K562 (cell line): ENCODE results near the gene COL20A1. TPM values are rescaled to one million over a fixed set of nuclear protein-coding genes. Genes with fewer than 3 reads are reported as not detected.

Source experiments
- ASH1L ChIP-seq: fragments of 450-650 bp; IDR thresholded peaks from 2 replicates; pipeline ENCODE4 v1.6.1; 2018; ENCODE audit warnings: borderline replicate concordance, mild to moderate bottlenecking, low read depth; ENCODE audit not compliant: partially characterized antibody
- ATF7 ChIP-seq: fragments of 450-650 bp; IDR thresholded peaks from 2 replicates; pipeline ENCODE4 v1.7.1; 2014; ENCODE audit warnings: mild to moderate bottlenecking, moderate library complexity
- CREB1 ChIP-seq, 2 experiments: sonication (generic) in 1 of 2; formaldehyde crosslinking in 1 of 2; IDR thresholded peaks; 2 replicates each; pipeline versions ENCODE4 v1.6.1 to v1.8.0; 2012 to 2022; ENCODE audit warnings: inconsistent platforms in 1 of 2, mild to moderate bottlenecking in 1 of 2, missing genetic modification reagents in 1 of 2, moderate library complexity in 1 of 2
- E2F5 ChIP-seq: sonication (generic); formaldehyde crosslinking; IDR thresholded peaks from 2 replicates; pipeline ENCODE4 v1.8.0; 2022; ENCODE audit warnings: mild to moderate bottlenecking, missing genetic modification reagents
- E2F6 ChIP-seq, 2 experiments: IDR thresholded peaks; 2 replicates each; pipeline ENCODE4 v1.6.1; 2011; ENCODE audit warnings: borderline replicate concordance in 1 of 2, control low read depth in 1 of 2, low read depth in 1 of 2, low read length in 1 of 2, mild to moderate bottlenecking in 1 of 2, mixed read lengths in 1 of 2, moderate library complexity in 1 of 2; ENCODE audit not compliant: insufficient read depth in 1 of 2, insufficient read length in 1 of 2, poor library complexity in 1 of 2, severe bottlenecking in 1 of 2; ENCODE audit errors: extremely low read depth in 1 of 2
- FOXA1 ChIP-seq: fragments of 450-650 bp; IDR thresholded peaks from 2 replicates; pipeline ENCODE4 v1.6.1; 2016; ENCODE audit warnings: mild to moderate bottlenecking, borderline replicate concordance
- MYC ChIP-seq, 2 experiments: fragments of 250-450 bp in 1 of 2; sonication (Bioruptor Pico) in 1 of 2; IDR thresholded peaks; 2 replicates each; pipeline versions ENCODE4 v1.5.1 to v1.6.1; 2012 to 2021; ENCODE audit warnings: low read depth in 2 of 2, borderline replicate concordance in 1 of 2, improper control_type of control experiment in 1 of 2, low read length in 1 of 2, mild to moderate bottlenecking in 1 of 2, moderate library complexity in 1 of 2
- NFYB ChIP-seq: IDR thresholded peaks from 2 replicates; pipeline ENCODE4 v1.6.1; 2011; ENCODE audit warnings: mild to moderate bottlenecking, moderate library complexity; ENCODE audit not compliant: insufficient read length; ENCODE audit errors: extremely low read depth
- USF2 ChIP-seq: sonication (generic); formaldehyde crosslinking; IDR thresholded peaks from 2 replicates; pipeline ENCODE4 v1.5.0; 2020; ENCODE audit warnings: missing genetic modification reagents
- XRCC5 ChIP-seq: fragments of 200-400 bp; formaldehyde crosslinking; IDR thresholded peaks from 2 replicates; pipeline ENCODE4 v1.6.1; 2017; ENCODE audit warnings: low read depth, mild to moderate bottlenecking, low read length
- ZNF212 ChIP-seq: fragments of 450-650 bp; formaldehyde crosslinking; IDR thresholded peaks from 2 replicates; pipeline ENCODE4 v1.4.0; 2020; ENCODE audit warnings: mild to moderate bottlenecking
- ZNF398 ChIP-seq: fragments of 250-450 bp; sonication (Bioruptor Pico); IDR thresholded peaks from 2 replicates; pipeline ENCODE4 v1.8.0; 2021; ENCODE audit warnings: moderate library complexity, mild to moderate bottlenecking, inconsistent platforms
- polyA plus RNA-seq, 8 experiments: library from polyadenylated mRNA; depleted of rRNA in 4 of 8; stranded (reverse) in 5 of 8; unstranded in 3 of 8; fragments of >200 nt; fragmentation: Nextera tagmentation in 2 of 8; fragmentation: Illumina TruSeq in 1 of 8; extraction: Ambion mirVana in 2 of 8; extraction: Trizol in 1 of 8; gene quantifications; 2 replicates each; pipeline versions ENCODE4 v1.2.1 to v1.2.3, GENCODE V29; 2011 to 2014; ENCODE audit warnings: inconsistent platforms in 1 of 8, missing spikeins in 1 of 8
- total RNA-seq, 7 experiments: library from RNA; depleted of rRNA in 6 of 7; stranded (reverse); fragments of >200 nt in 6 of 7; fragmentation: Illumina TruSeq in 2 of 7; extraction: Trizol in 2 of 7; gene quantifications; 2 replicates each; pipeline versions ENCODE4 v1.2.1 to v1.2.3, GENCODE V29; 2011 to 2021; ENCODE audit warnings: low replicate concordance in 1 of 7

Gene COL20A1
- total and polyA plus RNA-seq, 9 of the 15 experiments (the other 6 are each of a cell fraction or from before 2014, with no cell fraction given), result not detected

GRCh38 chr20:63290677-63291472, 2.1 kb upstream of the COL20A1 start (continued):
- no peak for TF ChIP-seq ZNF398 (CRISPR knock-in tag)
- TF ChIP-seq MYC (IDR thresholded peaks at IDR 0.05; ENCODE audit: low read depth, low read length), result peak; percentile 20; the same call in 1 of the 2 replicates
- TF ChIP-seq MYC (CRISPR knock-in tag; IDR thresholded peaks at IDR 0.05; ENCODE audit: borderline replicate concordance, low read depth), result no peak
- TF ChIP-seq USF2 (CRISPR knock-in tag), result no peak
- no peak for TF ChIP-seq ZNF212 (CRISPR knock-in tag)
- 0 out of 2 replicates have a peak, but pooled peaks have one; percentile 15 for TF ChIP-seq ATF7
- TF ChIP-seq ASH1L, result no peak
- no peak for TF ChIP-seq FOXA1
- 0 out of 2 replicates have a peak, but pooled peaks have one; percentile 19 for TF ChIP-seq CREB1 (IDR thresholded peaks at IDR 0.05)
- no peak for TF ChIP-seq CREB1 (CRISPR knock-in tag; IDR thresholded peaks at IDR 0.05)
- TF ChIP-seq E2F6 (IDR thresholded peaks at IDR 0.05; ENCODE audit: borderline replicate concordance in 1 of 2, extremely low read depth in 1 of 2, insufficient read depth in 1 of 2, insufficient read length in 1 of 2, low read depth in 1 of 2, low read length in 1 of 2, poor library complexity in 1 of 2, severe bottlenecking in 1 of 2), result peak in 1 of 2 experiments; percentile 56
- no peak for TF ChIP-seq E2F5
- no peak for TF ChIP-seq NFYB
- TF ChIP-seq XRCC5, result peak; percentile 72; the same call in 1 of the 2 replicates
